ENCODE data around the gene ZC2HC1C.

Gene ZC2HC1C

DNA sequence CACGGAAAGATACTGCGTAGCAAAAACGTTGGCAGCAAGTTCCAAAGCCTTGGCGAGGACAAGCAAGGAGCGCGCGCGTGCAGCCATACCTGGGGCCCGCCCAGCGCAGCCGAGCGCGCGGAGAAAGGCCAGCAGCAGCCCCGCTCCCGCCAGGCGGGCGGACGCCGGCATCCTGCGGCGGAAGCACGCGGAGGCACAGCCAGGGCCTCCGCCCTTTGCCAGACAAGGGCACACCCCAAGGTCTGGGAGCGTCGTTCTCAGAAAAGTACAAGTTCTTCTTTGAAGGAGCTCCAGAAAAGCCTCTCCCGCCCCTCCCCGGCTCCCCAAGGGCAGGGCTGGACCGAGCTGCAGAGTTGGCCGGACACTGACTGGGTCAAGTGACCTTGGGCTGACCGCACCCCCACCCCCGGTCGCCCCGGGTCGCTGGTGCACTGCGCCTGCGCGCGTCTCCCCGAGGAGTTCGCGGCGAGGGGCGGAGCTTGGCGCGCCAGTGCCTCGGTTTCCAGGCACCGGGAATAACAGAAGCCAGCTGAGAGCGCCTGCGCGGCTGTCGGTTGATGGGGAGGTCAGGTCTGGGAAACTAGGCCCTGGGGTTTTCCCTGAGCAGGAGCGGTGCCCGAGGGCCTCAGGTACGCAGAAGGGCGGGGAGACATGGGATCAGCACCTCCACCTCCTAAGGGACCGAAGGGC, at the start of gene ZC2HC1C:
TSS of gene ZC2HC1C (plus strand) at position 521 of the 690 bp plus-strand sequence. CDS start 933 bp downstream, outside the sequence.
- DNase-seq (ENCODE audit: low read depth in 3 of 3, low spot score in 1 of 3), result peak in 2 of 3 donors; percentile 15 to 46

DNA sequence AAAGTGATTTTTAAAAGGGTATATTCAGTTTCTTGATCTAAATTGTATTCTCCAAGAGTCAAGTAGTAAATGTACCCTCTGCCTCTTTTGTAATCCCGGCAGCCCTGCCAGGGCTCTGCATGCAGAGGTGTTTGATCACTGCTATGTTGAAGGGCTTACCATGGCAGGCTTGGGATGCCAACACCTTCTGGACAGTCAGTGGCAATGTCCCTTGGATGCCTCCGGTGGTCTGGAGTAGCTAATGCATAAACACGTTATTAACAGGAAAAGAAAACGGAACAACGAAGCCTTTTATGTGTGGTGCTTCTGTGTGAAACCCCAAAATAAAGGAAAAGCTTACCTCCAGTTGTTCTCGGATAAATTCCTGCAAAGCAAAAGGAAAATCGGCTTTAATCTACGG, 46.8 kb upstream of the ZC2HC1C start:
- no peak for DNase-seq (ENCODE audit: low read depth in 3 of 3, low spot score in 1 of 3)

- DNase-seq (ENCODE audit: low read depth in 3 of 3, low spot score in 1 of 3), result no peak
Measured at GRCh38 chr14:75023108-75023507, 46.3 kb upstream of the ZC2HC1C start.

- DNase-seq (ENCODE audit: low read depth in 3 of 3, low spot score in 1 of 3), result no peak
Measured at GRCh38 chr14:75025082-75025481, 44.4 kb upstream of the ZC2HC1C start.

DNA sequence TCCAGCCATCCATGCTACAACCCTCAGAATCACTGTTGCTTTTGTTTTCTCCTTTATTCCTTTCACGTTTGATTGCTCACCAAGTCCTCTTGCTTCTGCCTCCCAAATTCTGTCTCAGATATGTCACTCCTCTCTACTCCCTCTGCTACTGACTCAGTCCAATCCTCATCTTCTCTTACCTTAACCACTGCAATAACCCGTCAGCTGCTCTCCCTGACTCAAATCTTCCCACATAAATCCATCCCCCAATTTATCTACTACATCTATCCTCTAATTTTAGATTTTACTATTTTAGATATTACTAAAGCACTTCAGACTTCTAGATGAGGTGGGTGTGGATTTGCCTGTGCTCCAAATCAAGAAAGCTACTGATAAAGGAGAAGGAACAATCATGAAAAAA, 43.6 kb upstream of the ZC2HC1C start:
- DNase-seq (ENCODE audit: low read depth in 3 of 3, low spot score in 1 of 3), result no peak

DNA sequence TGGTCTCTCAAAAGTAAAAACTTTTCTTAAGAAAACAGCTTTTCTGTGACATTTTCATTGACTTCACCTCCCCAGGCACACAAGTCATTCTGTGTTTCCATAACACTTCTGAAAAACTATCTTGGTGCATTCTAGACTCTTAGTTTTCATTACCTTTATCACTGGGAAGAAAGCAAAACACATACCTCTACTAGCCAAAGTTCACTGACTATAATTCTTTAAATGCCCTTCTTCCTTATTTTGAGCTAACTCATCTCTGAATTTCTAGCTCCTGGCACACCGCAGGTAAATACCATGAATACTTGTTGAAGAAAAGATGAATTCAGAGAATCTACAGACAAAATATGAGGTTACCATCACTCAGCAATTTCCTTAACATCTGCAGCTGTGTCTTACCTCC, 39.3 kb upstream of the ZC2HC1C start:
- DNase-seq (ENCODE audit: low read depth in 3 of 3, low spot score in 1 of 3), result no peak

DNA sequence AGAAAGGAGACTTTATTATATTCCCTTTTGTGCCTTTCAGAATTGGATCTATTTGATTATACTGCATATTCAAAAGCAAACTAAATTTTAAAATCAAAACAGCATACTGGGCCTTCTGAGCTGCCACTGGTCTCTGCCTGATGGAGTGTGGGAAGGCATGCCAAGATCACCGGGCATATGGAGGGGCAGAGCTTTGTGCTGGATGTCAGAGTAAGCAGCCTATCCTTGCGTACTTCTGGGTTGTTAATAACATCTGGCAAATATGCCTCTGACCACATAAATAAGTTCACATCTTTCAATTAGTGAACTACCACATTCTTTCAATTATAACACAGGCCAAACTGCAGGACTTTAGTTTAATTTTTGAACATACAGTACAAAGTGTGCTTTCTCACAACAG, 36.5 kb upstream of the ZC2HC1C start:
- DNase-seq (ENCODE audit: low read depth in 3 of 3, low spot score in 1 of 3), result no peak

DNA sequence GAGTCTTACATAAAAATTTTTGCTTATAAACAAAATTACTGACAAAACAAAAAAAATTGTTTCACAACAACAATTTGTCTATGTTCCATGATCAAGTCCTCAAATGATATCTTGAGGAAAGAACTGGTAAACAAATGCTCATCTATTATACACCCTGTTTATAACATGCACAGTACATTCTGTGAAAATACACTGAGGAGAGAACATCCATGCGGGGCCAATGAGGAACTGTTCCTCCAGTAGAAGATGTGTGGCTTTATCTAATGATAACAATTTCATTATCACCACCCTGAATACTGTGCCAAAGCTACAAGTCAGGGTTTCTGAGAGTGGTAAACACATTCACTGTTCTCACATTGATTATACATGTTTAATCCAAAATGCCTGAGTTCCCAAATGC, 28.9 kb upstream of the ZC2HC1C start:
- DNase-seq (ENCODE audit: low read depth in 3 of 3, low spot score in 1 of 3), result no peak

DNA sequence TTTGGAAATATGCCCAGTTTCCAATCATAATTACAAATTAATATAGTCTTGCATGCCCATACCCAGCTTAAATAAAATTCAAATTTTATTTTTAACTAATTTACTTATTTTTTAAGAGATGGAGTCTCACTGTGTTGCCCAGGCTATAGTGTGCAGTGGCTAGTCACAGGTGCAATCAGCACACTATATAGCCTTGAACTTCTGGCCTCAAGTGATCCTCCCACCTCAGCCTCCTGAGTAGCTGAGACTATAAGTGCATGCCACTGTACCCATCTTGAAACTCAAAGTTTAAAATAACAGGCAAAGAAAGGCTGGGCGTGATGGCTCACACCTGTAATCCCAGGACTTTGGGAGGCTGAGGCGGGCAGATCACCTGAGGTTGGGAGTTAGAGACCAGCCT, 28.5 kb upstream of the ZC2HC1C start:
- DNase-seq (ENCODE audit: low read depth in 3 of 3, low spot score in 1 of 3), result no peak

DNA sequence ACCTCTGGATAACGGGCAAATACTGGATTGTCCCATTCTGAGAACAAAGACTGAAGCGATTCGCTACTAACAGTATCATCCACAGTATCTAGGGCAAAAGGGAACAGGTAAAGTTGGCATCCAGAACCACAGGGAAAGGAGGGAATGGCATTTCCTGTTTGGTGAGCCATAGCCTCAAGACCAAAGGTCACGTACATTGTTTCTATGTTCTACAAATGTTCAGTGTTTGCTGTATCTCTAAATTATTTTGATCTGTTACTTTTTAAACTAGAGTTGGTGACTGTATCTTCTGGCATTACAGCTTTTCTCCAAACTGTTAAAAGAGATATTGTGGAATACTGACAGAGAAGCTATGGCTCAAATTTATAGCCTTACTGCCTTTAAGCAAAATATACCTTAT, 27.8 kb upstream of the ZC2HC1C start:
- DNase-seq (ENCODE audit: low read depth in 3 of 3, low spot score in 1 of 3), result no peak

DNA sequence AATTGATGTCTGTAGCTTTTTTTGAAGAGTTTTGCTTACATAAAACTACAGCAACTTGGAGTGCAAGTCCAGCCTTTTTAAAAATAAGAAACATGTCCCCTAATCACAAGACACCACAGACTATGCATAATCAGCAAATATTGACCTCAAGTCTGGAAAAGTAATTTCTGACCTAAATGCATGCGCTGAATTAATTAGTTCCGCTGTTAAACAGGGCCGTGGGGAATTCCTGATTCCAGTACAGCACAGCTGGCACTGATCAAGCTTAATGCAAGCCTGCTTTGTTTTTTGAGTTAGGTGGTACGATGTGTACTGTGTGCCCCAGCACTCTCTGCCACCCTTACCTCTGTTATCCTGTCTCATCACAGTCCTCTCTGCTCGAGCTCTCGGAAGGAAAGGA, 27.4 kb upstream of the ZC2HC1C start:
- DNase-seq (ENCODE audit: low read depth in 3 of 3, low spot score in 1 of 3), result no peak

DNA sequence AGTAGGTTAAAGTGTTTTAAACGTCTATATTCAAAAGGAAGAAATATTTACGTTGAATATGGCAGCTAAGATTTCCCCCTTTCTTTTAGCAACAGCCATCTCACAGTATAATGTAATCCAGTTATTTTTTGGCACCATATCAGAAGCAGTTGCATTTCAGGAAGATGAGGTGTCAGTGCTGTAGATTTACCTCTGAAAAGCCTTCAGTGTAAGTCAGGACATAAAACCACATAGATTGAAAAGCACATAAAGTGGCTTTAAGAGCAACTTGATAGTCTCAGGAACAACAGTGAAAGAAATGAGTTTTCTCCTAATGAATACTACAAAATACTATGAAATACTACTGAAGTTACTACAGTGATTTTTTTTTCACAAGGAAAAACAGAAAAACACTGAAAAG, 25.1 kb upstream of the ZC2HC1C start:
- no peak for DNase-seq (ENCODE audit: low read depth in 3 of 3, low spot score in 1 of 3)

- DNase-seq (ENCODE audit: low read depth in 3 of 3, low spot score in 1 of 3), result no peak
Measured at GRCh38 chr14:75044752-75045151, 24.7 kb upstream of the ZC2HC1C start.

- DNase-seq (ENCODE audit: low read depth in 3 of 3, low spot score in 1 of 3), result no peak
Measured at GRCh38 chr14:75046275-75046674, 23.2 kb upstream of the ZC2HC1C start.

- no peak for DNase-seq (ENCODE audit: low read depth in 3 of 3, low spot score in 1 of 3)
Measured at GRCh38 chr14:75046899-75047298, 22.5 kb upstream of the ZC2HC1C start.

DNA sequence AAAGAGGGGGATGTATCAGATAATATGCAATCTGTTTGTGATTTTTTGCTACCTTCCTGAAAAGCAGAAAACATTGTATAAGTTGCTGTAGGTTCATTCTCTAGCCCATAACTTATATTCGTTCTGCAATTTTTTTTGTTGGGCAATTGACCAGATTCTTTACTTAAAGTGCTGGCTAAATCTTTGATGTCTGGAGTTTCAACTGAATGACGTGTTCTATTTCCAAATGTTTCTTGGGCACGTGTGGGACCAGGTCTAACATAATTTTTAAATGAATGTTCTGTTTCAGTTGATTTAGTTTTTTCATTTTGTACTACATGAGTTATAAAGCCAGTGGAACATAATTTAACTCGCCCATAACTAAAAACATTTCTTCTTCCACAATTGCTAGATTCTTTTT, 21.9 kb upstream of the ZC2HC1C start:
- DNase-seq (ENCODE audit: low read depth in 3 of 3, low spot score in 1 of 3), result no peak

GRCh38 chr14:75048101-75048500, 21.3 kb upstream of the ZC2HC1C start:
- DNase-seq (ENCODE audit: low read depth in 3 of 3, low spot score in 1 of 3), result no peak

DNA sequence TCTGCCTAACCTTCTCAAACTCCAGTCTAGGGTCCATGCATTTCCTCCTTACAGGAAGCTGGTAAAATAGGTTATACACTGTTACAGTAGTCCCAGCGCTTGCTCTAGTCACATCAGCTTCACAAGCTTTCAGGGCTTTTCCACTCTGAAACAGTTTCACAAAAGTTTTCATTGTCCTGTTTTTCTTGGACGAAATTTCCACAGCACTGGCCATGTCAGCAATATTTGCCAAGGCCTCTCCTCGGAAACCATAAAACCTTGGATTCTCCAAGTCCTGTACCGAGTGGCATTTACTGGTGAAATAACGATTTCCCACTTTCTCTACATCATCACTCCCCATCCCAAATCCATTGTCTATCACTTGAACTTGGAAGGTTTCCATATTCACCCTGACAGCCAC, 20.3 kb upstream of the ZC2HC1C start:
- DNase-seq (ENCODE audit: low read depth in 3 of 3, low spot score in 1 of 3), result no peak

DNA sequence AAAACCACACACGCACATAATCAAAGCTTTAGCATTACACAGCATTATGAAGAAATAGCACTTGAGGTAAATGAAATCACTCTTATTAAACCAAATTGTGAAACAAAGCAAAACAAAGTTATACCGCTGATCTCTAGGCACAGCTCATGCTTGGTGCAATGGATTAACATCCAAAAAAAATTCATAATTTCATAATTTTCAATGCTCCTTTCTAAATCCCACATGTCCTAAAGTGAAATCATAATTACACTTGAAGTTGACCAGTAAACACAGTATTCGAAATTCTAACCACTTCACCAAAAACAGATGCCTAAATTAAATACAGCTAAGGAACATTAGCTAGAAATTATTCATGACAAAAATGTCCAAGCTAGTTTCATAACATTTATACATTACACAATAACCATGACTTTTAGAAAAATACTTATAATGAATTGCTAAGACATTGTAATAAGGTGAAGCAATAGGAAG, 19.7 kb upstream of the ZC2HC1C start:
- no peak for DNase-seq (ENCODE audit: low read depth in 3 of 3, low spot score in 1 of 3)

GRCh38 chr14:75050852-75051555, 18.4 kb upstream of the ZC2HC1C start, which contains the start of gene MLH3:
TSS of gene MLH3 (minus strand) at chr14:75051467. CDS start at chr14:75049655, 1,812 bp downstream.
- DNase-seq (ENCODE audit: low read depth in 3 of 3, low spot score in 1 of 3), result peak; percentile 52 to 67 (median 61)

DNA sequence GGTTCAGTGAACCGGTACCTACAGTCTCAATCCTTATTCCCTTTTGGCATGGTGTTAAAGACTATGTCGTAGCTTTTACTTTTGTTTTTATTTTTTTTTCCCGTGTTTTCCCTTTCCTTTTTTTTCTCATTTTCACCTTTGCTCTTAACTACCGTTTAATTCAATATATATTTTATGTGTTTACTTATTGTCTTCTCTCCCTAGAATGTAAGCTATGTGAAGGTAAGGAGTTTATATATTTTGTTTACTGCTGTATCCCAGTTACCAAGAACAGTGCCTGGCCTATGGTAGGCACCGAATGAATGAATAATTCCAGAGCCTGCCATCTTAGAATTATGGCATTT, 17.9 kb upstream of the ZC2HC1C start:
- DNase-seq (ENCODE audit: low read depth in 3 of 3, low spot score in 1 of 3), result no peak

GRCh38 chr14:75053396-75054291, 15.8 kb upstream of the ZC2HC1C start:
- no peak for DNase-seq (ENCODE audit: low read depth in 3 of 3, low spot score in 1 of 3)

Data from stimulated activated CD4-positive, alpha-beta T cell treated with anti-CD3 and anti-CD28 coated beads, TNF-alpha, amount 100 ng/mL, for 1 hour (primary cell).